NCI-H446 treated with DMSO at 0.1 percent for 48 hours (cell line): ENCODE results near the gene CYSTM1.

Experiments used
- DNase-seq: peaks from one replicate; lab custom pipeline; 2025; lab: John Stamatoyannopoulos, UW

Gene CYSTM1

DNA sequence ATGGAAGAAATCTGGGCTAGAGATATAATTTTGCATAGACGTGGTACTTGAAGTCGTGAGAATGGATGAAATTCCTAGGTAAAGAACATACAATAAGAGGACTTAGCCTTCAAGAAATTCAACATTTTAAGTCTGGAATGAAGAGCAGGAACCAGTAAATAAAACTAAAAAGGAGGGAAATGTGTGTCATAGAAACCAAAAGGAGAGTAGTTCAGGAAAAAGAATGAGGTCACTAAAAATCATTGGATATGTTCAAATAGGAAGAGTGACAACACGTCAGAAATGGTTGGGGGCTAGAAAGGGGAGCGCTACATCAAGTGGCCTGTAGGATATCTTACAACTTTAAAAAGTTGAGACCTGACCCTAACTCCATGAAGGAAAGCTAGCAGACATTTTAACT is 83.9 kb downstream of the CYSTM1 start:
- no peak for DNase-seq

DNA sequence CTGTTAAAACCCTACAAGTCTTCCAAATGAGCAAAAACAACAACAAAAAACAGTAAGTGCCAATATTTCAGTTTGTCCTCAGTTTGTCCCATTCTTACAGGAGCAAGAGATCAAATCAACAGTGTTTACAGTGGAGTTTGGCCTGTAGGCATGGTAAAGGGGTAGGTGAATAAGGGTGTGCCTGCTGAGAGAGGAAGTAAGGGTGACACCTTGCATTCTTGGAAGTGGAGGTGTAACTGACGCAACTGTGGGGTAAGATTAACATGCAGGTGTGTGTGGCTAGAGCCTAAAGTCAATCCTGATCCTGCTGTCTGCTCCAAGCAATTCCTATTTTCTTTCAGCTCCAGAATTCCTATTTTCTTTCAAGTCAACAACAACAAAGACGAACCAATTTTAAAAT is 84.5 kb downstream of the CYSTM1 start:
- DNase-seq, result no peak

GRCh38 chr5:140260089-140260656 is 85.2 kb downstream of the CYSTM1 start:
- no peak for DNase-seq

GRCh38 chr5:140261403-140262171 is 86.6 kb downstream of the CYSTM1 start:
- no peak for DNase-seq

DNA sequence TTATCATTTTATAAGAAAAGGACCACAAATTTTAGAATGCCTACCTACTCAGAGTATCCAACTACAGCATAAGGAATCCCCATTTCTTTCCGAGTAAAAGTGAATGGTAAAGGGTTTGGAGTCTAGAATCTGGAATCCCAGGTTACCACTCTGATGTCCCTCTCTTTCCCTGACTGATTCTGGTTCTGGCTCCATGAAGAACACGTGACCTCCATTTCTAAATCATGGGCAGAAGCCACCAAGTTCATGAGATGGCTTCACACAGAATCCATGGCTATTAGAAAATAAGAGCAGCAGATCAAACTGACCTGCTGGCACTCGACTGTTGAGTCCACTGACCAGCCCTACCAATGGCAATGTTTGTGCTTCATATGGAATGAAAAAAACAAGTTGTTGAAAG is 87.2 kb downstream of the CYSTM1 start:
- no peak for DNase-seq

- no peak for DNase-seq
These were observed 87.9 kb downstream of the CYSTM1 start for GRCh38 chr5:140262839-140263238.

GRCh38 chr5:140265845-140266244 is 90.9 kb downstream of the CYSTM1 start:
- DNase-seq, result no peak

DNA sequence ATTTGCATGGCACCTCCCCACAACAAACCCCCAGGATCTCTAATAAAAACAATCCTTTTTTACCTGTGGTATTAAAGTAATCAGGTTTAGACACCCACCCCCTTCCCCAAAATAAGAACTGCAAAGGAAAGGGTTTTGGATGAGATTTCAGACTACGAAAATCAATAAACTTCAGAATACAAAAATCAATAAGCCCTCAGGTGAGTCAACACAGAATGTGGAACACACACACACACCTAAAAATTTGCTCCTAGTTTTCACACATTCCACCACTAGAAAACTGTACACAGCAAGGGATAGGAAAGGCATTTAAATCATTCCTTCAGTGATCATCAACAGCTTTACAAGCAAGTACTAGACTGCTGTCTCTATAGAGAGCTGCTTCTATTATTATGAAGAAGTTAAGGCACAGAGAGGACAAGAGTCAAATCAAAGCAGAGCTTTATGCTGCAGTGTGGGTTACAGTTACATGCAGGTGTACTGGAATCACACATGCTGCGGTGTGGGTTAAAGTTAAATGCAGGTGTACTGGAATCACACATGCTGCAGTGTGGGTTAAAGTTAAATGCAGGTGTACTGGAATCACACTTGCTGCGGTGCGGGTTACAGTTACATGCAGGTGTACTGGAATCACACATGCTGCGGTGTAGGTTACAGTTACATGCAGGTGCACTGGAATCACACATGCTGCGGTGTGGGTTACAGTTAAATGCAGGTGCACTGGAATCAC is 91.6 kb downstream of the CYSTM1 start:
- no peak for DNase-seq

DNA sequence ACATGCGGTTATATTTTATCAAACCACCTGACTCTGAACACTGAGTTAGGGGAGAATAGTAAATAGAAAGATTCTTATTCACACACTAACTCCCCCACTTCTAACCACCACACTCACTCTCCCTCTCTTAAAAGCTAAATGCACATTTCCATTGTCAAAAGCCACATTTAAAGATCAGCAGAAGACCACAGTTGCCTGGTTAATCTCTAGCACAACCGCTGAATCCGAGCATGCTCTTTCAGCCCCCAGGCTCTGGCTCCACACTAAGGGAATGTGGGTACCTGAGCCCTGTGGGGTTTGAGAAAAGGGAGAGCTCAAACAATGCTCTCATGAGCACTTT is 92.2 kb downstream of the CYSTM1 start:
- DNase-seq, result no peak

- DNase-seq, result no peak
These were observed 92.6 kb downstream of the CYSTM1 start for GRCh38 chr5:140267559-140268018.

DNA sequence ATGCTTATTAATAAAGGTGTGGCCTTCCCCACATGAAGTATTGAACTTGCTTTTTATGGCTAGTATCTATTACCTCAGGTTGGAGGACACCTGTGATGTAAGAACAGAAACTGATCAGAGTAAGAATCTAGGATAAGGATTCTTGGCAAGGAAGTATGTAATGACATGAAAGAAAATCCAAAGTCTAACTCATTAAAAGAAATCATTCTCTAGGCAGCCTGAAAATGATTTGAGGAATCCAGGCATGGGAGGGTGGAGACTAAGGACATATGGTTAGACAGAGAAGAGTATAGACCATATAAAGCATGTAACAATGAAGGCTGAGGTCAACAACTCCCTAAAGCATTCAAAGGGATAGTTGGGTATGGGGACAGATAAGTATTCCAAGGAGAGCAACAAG is 95.0 kb downstream of the CYSTM1 start:
- no peak for DNase-seq

DNA sequence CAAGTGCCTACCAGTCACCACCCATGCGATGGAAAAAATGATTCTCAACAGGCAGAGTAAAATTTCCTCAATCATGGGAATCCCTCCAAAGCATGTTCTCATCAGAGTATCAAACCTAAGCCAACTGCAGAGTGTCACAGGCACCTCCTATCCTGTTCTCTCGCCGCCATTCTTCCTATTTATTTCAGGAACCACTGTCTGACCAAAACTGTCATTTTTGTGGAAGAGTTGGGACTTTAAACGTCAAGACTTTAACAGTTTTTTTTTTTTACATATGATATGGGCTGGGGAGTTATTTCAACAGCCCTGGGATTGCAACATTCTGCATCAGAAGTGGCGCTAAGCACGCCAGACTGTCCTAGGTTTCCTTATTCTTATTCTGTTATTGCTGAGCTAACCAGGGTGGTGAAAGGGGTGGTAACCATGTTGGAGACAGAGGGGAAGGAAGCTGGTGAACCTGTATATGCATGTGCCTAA is 98.5 kb downstream of the CYSTM1 start:
- DNase-seq, result no peak

GRCh38 chr5:140275837-140276236 is 100.8 kb downstream of the CYSTM1 start:
- DNase-seq, result no peak

DNA sequence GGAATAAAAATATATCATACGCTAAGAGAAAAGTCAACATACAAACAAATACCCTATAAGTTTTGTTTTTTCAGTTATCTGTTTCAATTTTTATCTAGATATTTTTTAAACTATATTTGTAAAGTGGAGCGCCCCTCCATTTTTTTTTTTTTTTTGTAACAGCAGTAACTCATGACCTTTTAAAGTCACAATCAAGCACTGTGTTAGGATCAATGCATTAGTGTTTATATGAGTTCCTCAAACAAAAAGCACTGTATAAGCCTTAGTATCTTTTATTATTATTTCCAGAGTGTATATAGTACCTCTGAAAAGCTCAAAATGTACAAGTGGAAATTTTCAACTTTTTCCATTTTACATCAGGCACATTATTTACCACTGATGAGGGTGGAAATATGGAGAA is 107.3 kb downstream of the CYSTM1 start:
- no peak for DNase-seq

DNA sequence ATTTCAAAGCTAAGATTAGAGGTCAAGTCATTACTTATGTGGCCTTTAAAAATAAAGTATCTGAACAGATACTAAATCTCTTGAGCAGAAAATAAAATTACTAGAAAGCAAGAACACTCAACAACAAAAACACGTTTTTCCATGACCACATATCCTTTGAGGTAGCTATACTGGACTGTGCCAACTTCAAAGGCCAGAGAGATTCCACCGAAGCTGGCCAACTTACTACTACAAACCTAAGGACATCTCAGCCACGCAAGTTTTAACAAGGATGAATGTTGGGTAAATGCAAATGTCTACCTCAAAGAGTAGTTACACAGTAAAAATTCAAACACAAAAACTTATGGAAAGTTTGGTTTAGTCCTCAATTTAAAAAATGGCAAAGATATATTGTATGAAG is 109.0 kb downstream of the CYSTM1 start:
- DNase-seq, result no peak

DNA sequence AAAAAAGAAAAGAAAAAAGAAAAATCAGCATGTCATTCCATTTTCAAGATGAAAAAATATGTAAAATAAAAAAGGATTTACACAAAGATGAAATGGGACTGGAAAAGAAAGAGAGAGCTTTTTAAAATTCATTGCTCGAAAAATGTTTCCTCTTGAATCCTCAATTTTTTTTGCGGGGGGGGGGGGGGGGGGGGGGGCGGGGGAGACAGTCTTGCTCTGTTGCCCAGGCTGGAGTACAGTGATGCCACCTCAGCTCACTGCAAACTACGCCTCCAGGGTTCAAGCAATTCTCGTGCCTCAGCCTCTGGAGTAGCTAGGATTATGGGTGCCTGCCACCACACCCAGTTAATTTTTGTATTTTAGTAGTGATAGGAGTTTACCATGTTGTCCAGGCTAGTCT is 111.4 kb downstream of the CYSTM1 start:
- no peak for DNase-seq

DNA sequence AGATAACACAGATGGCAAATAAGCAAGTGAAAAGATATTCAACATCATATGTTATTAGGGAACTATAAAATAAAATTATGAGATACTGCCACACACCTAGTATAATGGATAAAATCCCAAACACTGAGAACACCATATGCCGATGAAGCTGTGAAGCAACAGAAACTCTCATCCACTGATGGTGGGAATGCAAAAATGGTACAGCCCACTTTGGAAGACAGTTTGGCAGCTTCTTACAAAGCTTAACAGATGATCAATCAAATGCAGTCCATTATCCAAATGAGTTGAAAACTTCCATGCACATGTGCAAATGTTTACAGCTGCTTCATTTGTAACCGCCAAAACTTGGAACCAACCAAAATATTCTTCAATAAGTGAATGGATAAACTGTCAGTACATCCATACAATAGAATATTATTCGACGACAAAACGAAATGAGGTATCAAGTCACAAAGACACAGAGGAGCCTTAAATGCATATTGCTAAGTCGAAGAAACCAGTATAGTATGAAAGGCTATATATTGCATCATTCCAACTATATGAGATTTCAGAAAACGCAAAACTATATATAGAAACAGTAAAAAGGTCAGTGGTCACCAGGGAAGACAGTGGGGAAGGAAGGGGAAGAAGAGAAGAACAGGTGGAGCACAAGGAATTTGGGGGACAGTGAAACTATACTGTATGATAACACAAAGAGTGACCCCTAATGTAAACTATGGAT is 113.0 kb downstream of the CYSTM1 start:
- no peak for DNase-seq

DNA sequence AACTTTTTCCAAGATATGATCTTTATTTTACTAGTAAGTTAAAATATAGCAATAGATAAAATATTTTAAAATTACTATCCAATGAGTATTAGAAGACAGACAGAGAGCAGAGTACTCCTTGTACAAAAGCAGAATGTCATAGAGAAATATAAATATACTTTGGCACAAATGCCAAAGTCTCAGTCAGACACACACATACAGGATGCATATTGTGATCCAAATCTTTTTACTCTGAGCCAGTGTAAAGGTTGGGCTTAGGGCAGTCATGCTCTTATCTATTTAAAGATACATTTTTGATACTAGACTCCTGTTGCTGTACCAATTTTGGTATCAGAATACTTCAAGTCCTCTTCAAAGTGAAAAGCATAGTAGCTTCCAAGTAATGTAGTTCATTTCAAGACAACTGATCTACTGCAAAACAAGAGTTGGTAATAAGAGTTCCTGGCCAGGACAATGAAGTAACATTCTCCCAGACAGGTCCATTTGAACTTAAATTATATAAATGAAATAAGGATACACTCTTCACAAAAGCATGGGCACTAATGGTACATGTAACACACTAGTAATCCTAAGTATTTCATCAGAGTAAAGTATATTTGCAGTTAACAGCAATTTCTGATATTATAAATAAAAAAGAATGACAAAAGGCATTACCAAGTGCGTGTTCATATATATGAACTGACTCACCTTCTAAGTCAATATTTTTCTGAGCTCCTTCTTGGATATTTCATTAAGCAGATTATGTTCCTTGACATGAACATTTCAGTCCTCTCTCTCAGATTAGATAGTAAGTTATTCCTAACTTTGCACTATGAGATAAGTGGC is 117.4 kb downstream of the CYSTM1 start:
- no peak for DNase-seq
